ENCODE measurements around the gene TCF23.
A peak's percentile ranks its signal among the peaks of the same experiment; 100 is the strongest.

The TCF23 gene

GRCh38 chr2:27128668-27129571 lies 19.9 kb upstream of the TCF23 start:
- no peak for FAIRE-seq

- FAIRE-seq, result no peak
Measured at GRCh38 chr2:27130396-27130795, 18.4 kb upstream of the TCF23 start.

- FAIRE-seq, result no peak
Measured at GRCh38 chr2:27131429-27131828, 17.4 kb upstream of the TCF23 start.

- no peak for FAIRE-seq
Measured at GRCh38 chr2:27133195-27133875, 15.5 kb upstream of the TCF23 start.

- FAIRE-seq, result no peak
Measured at GRCh38 chr2:27133905-27134780, 14.7 kb upstream of the TCF23 start, which contains the start of gene PREB. Gene PREB (minus strand): TSS chr2:27134636. CDS start chr2:27134421, 215 bp downstream.

GRCh38 chr2:27134781-27135477 lies 13.9 kb upstream of the TCF23 start:
- peak; percentile 63 for FAIRE-seq

- FAIRE-seq, result no peak
Measured at GRCh38 chr2:27135478-27135955, 13.3 kb upstream of the TCF23 start.

GRCh38 chr2:27136751-27137150 lies 12.1 kb upstream of the TCF23 start:
- FAIRE-seq, result no peak

GRCh38 chr2:27137322-27137935 lies 11.4 kb upstream of the TCF23 start:
- no peak for FAIRE-seq

GRCh38 chr2:27138111-27138510 lies 10.7 kb upstream of the TCF23 start:
- FAIRE-seq, result no peak

- no peak for FAIRE-seq
Measured at GRCh38 chr2:27139310-27139709, 9.5 kb upstream of the TCF23 start, which contains the start of gene PRR30. Gene PRR30 (minus strand): TSS chr2:27139410. CDS start chr2:27138329, 1,081 bp downstream.

GRCh38 chr2:27143285-27143684 lies 5.5 kb upstream of the TCF23 start:
- FAIRE-seq, result no peak

GRCh38 chr2:27145682-27146081 lies 3.1 kb upstream of the TCF23 start:
- FAIRE-seq, result no peak

- FAIRE-seq, result no peak
Measured at GRCh38 chr2:27147935-27148334, 869 bp upstream of the TCF23 start.

- FAIRE-seq, result no peak
Measured at GRCh38 chr2:27149570-27150405, 984 bp downstream of the TCF23 start.

- FAIRE-seq, result no peak
Measured at GRCh38 chr2:27150639-27151230, 1.9 kb downstream of the TCF23 start.

GRCh38 chr2:27152102-27152795 lies 3.4 kb downstream of the TCF23 start:
- FAIRE-seq, result no peak

- no peak for FAIRE-seq
Measured at GRCh38 chr2:27152796-27153464, 4.1 kb downstream of the TCF23 start.

- FAIRE-seq, result no peak
Measured at GRCh38 chr2:27154488-27154887, 5.7 kb downstream of the TCF23 start.
